ENCODE measurements around the gene LTBP3.

LTBP3 gene

GRCh38 chr11:65562788-65563187 is 4.6 kb upstream of the LTBP3 start:
- ChIA-PET CTCF (interaction anchor here (0.6 to 5.3 kb wide), 6 partner anchors 9 to 116 kb away, joined by 3 to 44 read pairs (median 4); partner anchors contain the start of genes FAM89B and ZNRD2), POLR2A (interaction anchor here (0.7 kb wide), 1 partner anchor 628 kb away, joined by 3 read pairs; no protein-coding TSS in a partner anchor)
- no peaks in the 10 kb centered on the region for H3K9me3 ChIP-seq (ENCODE audit: control insufficient read depth, insufficient read depth, low read depth, low read length)
- peaks cover 22% of the 10 kb centered on the region for H3K4me1 ChIP-seq (ENCODE audit: control insufficient read depth, insufficient read depth, low read length)
- no peak overlapping the region for H3K4me3 ChIP-seq (ENCODE audit: low read depth, low read length)
- peaks cover 0 to 6% of the 10 kb centered on the region in 2 experiments; a peak in 1 of 3 replicates for H3K36me3 ChIP-seq (ENCODE audit: control insufficient read depth in 2 of 2, insufficient read depth in 1 of 2, low read length in 2 of 2)
- TF ChIP-seq RBAK (tag by site-specific recombination; IDR thresholded peaks at IDR 0.05) (no peak), ZBTB26 (tag by site-specific recombination; optimal IDR thresholded peaks at IDR 0.05) (no peak), ZNF324 (tag by site-specific recombination; IDR thresholded peaks at IDR 0.05) (no peak), ZNF335 (tag by site-specific recombination; conservative IDR thresholded peaks at IDR 0.05) (peak; percentile 28; the same call in 1 of the 2 replicates), ZXDB (tag by site-specific recombination; IDR thresholded peaks at IDR 0.05) (no peak)
- no peak overlapping the region for H3K27ac ChIP-seq (ENCODE audit: extremely low read depth, low read depth, low read length)

GRCh38 chr11:65562020-65562419 is 3.9 kb upstream of the LTBP3 start:
- H3K4me3 ChIP-seq (ENCODE audit: low read depth, low read length) = no peak overlapping the region
- H3K36me3 ChIP-seq (ENCODE audit: control insufficient read depth in 2 of 2, insufficient read depth in 1 of 2, low read length in 2 of 2) = peaks cover 0 to 6% of the 10 kb centered on the region in 2 experiments; a peak in 1 of 3 replicates
- CTCF ChIA-PET = interaction anchor here (0.6 to 5.3 kb wide), 7 partner anchors 10 to 117 kb away, joined by 3 to 44 read pairs (median 4); partner anchors contain the start of genes FAM89B and ZNRD2
- peaks cover 22% of the 10 kb centered on the region for H3K4me1 ChIP-seq (ENCODE audit: control insufficient read depth, insufficient read depth, low read length)
- POLR2A ChIA-PET = interaction anchor here (1.4 to 4.1 kb wide), 5 partner anchors 8 to 139 kb away, joined by 5 to 41 read pairs (median 11); partner anchors contain the start of genes FAM89B, MALAT1, NEAT1 and ZNRD2
- no peak for TF ChIP-seq ZNF311 (tag by site-specific recombination; IDR thresholded peaks at IDR 0.05; ENCODE audit: borderline replicate concordance)
- TF ChIP-seq ZFP37 (tag by site-specific recombination; IDR thresholded peaks at IDR 0.05) = no peak
- TF ChIP-seq ZNF473 (tag by site-specific recombination; IDR thresholded peaks at IDR 0.05) = no peak
- no peak for TF ChIP-seq ZNF76 (tag by site-specific recombination; IDR thresholded peaks at IDR 0.05; ENCODE audit: borderline replicate concordance, low read depth)
- no peak for TF ChIP-seq MZF1 (tag by site-specific recombination; IDR thresholded peaks at IDR 0.05; ENCODE audit: borderline replicate concordance)
- TF ChIP-seq ZBTB7A (tag by site-specific recombination; IDR thresholded peaks at IDR 0.05; ENCODE audit: low read depth) = no peak
- no peak overlapping the region for H3K27ac ChIP-seq (ENCODE audit: extremely low read depth, low read depth, low read length)
- H3K9me3 ChIP-seq (ENCODE audit: control insufficient read depth, insufficient read depth, low read depth, low read length) = no peaks in the 10 kb centered on the region

GRCh38 chr11:65560555-65561418 is 2.6 kb upstream of the LTBP3 start:
- Histone ChIP-seq H3K4me3 (ENCODE audit: low read depth, low read length) (no peak overlapping the region), H3K4me1 (ENCODE audit: control insufficient read depth, insufficient read depth, low read length) (peaks cover 21% of the 10 kb centered on the region), H3K27ac (ENCODE audit: extremely low read depth, low read depth, low read length) (peak overlapping the region; percentile 34; the same call in 1 of the 2 replicates), H3K36me3 (ENCODE audit: control insufficient read depth in 2 of 2, insufficient read depth in 1 of 2, low read length in 2 of 2) (no peaks in the 10 kb centered on the region), H3K9me3 (ENCODE audit: control insufficient read depth, insufficient read depth, low read depth, low read length) (no peaks in the 10 kb centered on the region)
- POLR2A ChIA-PET = interaction anchor here (0.8 to 4.1 kb wide), 9 partner anchors 9 to 138 kb away, joined by 3 to 41 read pairs (median 9); partner anchors contain the start of genes FAM89B, MALAT1, NEAT1 and SCYL1
- CTCF ChIA-PET = interaction anchor here (0.6 to 5.3 kb wide), 8 partner anchors 9 to 232 kb away, joined by 3 to 44 read pairs (median 5); partner anchors contain the start of genes FAM89B and ZNRD2
- TF ChIP-seq ZNF449 (tag by site-specific recombination; IDR thresholded peaks at IDR 0.05) (no peak), EGR2 (tag by site-specific recombination; IDR thresholded peaks at IDR 0.05; ENCODE audit: low read depth) (no peak), YY2 (tag by site-specific recombination; IDR thresholded peaks at IDR 0.05) (no peak), ZNF404 (tag by site-specific recombination; IDR thresholded peaks at IDR 0.05) (no peak), ZNF133 (tag by site-specific recombination; IDR thresholded peaks at IDR 0.05) (no peak), ZBTB8A (tag by site-specific recombination; IDR thresholded peaks at IDR 0.05) (peak; percentile 48), ZNF704 (tag by site-specific recombination; IDR thresholded peaks at IDR 0.05) (no peak), ZBTB1 (tag by site-specific recombination; IDR thresholded peaks at IDR 0.05) (no peak), ZNF324 (tag by site-specific recombination; IDR thresholded peaks at IDR 0.05) (no peak), ZNF202 (tag by site-specific recombination; IDR thresholded peaks at IDR 0.05; ENCODE audit: borderline replicate concordance) (no peak), ZBTB17 (tag by site-specific recombination; IDR thresholded peaks at IDR 0.05) (peak; percentile 79), SP2 (tag by site-specific recombination; IDR thresholded peaks at IDR 0.05) (peak; percentile 31), PBX3 (CRISPR knock-in tag; IDR thresholded peaks at IDR 0.05) (no peak)

Measured in HEK293 (cell line).